ENCODE data around the gene PSMC2.

PSMC2 gene

GRCh38 chr7:103347507-103348267, at the start of gene PSMC2:
Gene PSMC2 (plus strand): TSS chr7:103347643. CDS start chr7:103347712, 69 bp downstream.
- DNase-seq (ENCODE audit: low spot score) = peak; percentile 70

- no peak for DNase-seq (ENCODE audit: low spot score)
Observed at GRCh38 chr7:103297837-103298179, 49.6 kb upstream of the PSMC2 start.

GRCh38 chr7:103299660-103300059, 47.8 kb upstream of the PSMC2 start:
- no peak for DNase-seq (ENCODE audit: low spot score)

GRCh38 chr7:103301441-103301840, 46.0 kb upstream of the PSMC2 start:
- no peak for DNase-seq (ENCODE audit: low spot score)

- no peak for DNase-seq (ENCODE audit: low spot score)
Observed at GRCh38 chr7:103307503-103308231, 39.8 kb upstream of the PSMC2 start.

GRCh38 chr7:103314852-103315251, 32.6 kb upstream of the PSMC2 start:
- DNase-seq (ENCODE audit: low spot score) = no peak

- no peak for DNase-seq (ENCODE audit: low spot score)
Observed at GRCh38 chr7:103316380-103316941, 31.0 kb upstream of the PSMC2 start.

- no peak for DNase-seq (ENCODE audit: low spot score)
Observed at GRCh38 chr7:103317009-103317408, 30.4 kb upstream of the PSMC2 start.

- DNase-seq (ENCODE audit: low spot score) = no peak
Observed at GRCh38 chr7:103325744-103326143, 21.7 kb upstream of the PSMC2 start.

- DNase-seq (ENCODE audit: low spot score) = no peak
Observed at GRCh38 chr7:103336761-103337160, 10.7 kb upstream of the PSMC2 start.

- DNase-seq (ENCODE audit: low spot score) = no peak
Observed at GRCh38 chr7:103338864-103339263, 8.6 kb upstream of the PSMC2 start.

- DNase-seq (ENCODE audit: low spot score) = no peak
Observed at GRCh38 chr7:103341466-103341865, 6.0 kb upstream of the PSMC2 start.

- no peak for DNase-seq (ENCODE audit: low spot score)
Observed at GRCh38 chr7:103343332-103343731, 4.1 kb upstream of the PSMC2 start.

GRCh38 chr7:103343758-103344452, 3.5 kb upstream of the PSMC2 start:
- DNase-seq (ENCODE audit: low spot score) = peak; percentile 22

- peak; percentile 88 for DNase-seq (ENCODE audit: low spot score)
Observed at GRCh38 chr7:103344453-103345149, 2.8 kb upstream of the PSMC2 start, which contains the start of gene DNAJC2. Gene DNAJC2 (minus strand): TSS chr7:103344767. CDS start chr7:103344622, 145 bp downstream.

- no peak for DNase-seq (ENCODE audit: low spot score)
Observed at GRCh38 chr7:103346396-103346795, 1.0 kb upstream of the PSMC2 start.

GRCh38 chr7:103348452-103348851, 1.0 kb downstream of the PSMC2 start:
- no peak for DNase-seq (ENCODE audit: low spot score)

- no peak for DNase-seq (ENCODE audit: low spot score)
Observed at GRCh38 chr7:103348959-103349358, 1.5 kb downstream of the PSMC2 start.

- no peak for DNase-seq (ENCODE audit: low spot score)
Observed at GRCh38 chr7:103349805-103350204, 2.4 kb downstream of the PSMC2 start.

- DNase-seq (ENCODE audit: low spot score) = no peak
Observed at GRCh38 chr7:103369432-103369831, 22.0 kb downstream of the PSMC2 start.

- DNase-seq (ENCODE audit: low spot score) = no peak
Observed at GRCh38 chr7:103373866-103374643, 26.6 kb downstream of the PSMC2 start.

Measured in HuH-7.5 (cell line).